Neural progenitor cell (in vitro differentiated cells): ENCODE measurements around the gene ACE2.

Experiments
- EZH2 ChIP-seq: fragments of 200-600 bp; sonication (generic); IDR thresholded peaks from 2 replicates; pipeline ENCODE4 v1.6.1; 2017; ENCODE audit warnings: antibody characterized with exemption, mild to moderate bottlenecking, moderate library complexity
- TF ChIP-seq, protein P1 (sequence below): fragments of 200-600 bp; sonication (generic); IDR thresholded peaks from 2 replicates; pipeline ENCODE4 v1.5.1; 2017; ENCODE audit warnings: antibody characterized with exemption, mild to moderate bottlenecking

DNA sequence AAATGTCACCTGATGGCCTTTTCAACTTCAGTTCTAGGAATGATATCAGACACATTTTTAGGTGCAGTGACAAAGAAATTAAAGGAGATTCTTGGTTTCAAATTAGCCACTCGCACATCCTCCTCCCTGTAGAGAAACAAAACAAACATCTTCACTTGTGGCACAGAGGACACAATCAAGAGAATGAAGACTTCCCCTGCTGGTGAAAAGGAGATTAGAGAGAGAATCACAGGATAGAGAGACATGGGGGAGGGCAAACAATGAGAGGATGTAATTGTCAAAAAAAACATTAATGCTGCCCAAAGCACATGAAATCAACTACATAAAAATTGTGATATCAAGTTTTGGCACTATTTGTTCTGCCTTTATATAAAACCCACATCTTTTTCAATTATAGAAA, 34.5 kb downstream of the ACE2 start:
- TF ChIP-seq EZH2, result no peak
- TF ChIP-seq, protein P1, sequence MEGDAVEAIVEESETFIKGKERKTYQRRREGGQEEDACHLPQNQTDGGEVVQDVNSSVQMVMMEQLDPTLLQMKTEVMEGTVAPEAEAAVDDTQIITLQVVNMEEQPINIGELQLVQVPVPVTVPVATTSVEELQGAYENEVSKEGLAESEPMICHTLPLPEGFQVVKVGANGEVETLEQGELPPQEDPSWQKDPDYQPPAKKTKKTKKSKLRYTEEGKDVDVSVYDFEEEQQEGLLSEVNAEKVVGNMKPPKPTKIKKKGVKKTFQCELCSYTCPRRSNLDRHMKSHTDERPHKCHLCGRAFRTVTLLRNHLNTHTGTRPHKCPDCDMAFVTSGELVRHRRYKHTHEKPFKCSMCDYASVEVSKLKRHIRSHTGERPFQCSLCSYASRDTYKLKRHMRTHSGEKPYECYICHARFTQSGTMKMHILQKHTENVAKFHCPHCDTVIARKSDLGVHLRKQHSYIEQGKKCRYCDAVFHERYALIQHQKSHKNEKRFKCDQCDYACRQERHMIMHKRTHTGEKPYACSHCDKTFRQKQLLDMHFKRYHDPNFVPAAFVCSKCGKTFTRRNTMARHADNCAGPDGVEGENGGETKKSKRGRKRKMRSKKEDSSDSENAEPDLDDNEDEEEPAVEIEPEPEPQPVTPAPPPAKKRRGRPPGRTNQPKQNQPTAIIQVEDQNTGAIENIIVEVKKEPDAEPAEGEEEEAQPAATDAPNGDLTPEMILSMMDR, result peak; percentile 37
